Activated CD4-positive, alpha-beta T cell treated with anti-CD3 and anti-CD28 coated beads, Interleukin-2, Interleukin-6, amounts not matched to agents 100 ng/mL and 50 ng/mL, durations not matched to agents 16 hours and 8 hours (primary cell): ENCODE results near the gene HECA.
"Not testable (repeated sequence)": the region's sequence is repeated elsewhere in the genome, so short reads cannot be mapped to it uniquely, and the experiment has no call there.

Experiments
- DNase-seq: peaks from one replicate; pipeline ENCODE4 v3.0.0-alpha.2; 2020

HECA gene, protein sequence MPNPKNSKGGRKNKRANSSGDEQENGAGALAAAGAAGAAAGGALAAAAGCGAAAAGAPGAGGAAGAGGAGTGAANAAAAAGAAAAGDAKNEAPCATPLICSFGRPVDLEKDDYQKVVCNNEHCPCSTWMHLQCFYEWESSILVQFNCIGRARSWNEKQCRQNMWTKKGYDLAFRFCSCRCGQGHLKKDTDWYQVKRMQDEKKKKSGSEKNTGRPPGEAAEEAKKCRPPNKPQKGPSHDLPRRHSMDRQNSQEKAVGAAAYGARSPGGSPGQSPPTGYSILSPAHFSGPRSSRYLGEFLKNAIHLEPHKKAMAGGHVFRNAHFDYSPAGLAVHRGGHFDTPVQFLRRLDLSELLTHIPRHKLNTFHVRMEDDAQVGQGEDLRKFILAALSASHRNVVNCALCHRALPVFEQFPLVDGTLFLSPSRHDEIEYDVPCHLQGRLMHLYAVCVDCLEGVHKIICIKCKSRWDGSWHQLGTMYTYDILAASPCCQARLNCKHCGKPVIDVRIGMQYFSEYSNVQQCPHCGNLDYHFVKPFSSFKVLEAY

DNA sequence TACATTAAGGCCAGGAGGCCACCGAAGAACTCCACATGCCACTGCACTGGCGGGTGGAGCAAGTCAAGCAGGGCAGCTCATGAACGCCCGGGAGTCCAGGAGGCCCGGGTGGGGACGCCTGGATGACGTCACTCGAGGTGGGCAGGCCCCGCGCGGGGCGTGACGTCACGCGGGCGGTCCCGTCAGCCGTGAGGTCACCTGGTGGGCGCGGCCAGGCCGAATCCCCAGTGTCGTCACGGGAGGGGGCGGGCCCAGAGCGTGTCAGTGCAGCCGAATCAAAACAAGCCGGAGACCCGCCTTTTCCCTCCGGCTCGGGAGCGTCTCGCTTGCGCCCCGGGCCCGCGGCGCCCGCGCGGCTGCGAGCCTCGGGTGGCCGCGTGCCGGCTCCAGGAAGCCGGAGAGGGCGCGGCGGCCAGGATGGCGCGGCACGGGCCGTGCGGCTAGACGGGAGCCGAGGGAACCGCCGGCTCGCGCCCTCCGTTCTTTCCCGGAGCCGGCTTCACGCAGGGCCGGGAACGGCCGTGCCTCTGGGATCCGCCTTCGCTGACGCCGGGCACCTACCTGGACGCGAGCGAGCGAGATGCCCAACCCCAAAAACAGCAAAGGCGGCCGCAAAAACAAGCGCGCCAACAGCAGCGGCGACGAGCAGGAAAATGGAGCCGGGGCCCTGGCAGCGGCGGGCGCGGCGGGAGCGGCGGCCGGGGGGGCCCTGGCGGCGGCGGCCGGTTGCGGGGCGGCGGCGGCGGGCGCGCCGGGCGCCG lies at the start of gene HECA:
Gene HECA (plus strand): TSS at position 264 of the 761 bp plus-strand sequence. CDS start 317 bp downstream, at position 581.
- peak; percentile 99 for DNase-seq

DNA sequence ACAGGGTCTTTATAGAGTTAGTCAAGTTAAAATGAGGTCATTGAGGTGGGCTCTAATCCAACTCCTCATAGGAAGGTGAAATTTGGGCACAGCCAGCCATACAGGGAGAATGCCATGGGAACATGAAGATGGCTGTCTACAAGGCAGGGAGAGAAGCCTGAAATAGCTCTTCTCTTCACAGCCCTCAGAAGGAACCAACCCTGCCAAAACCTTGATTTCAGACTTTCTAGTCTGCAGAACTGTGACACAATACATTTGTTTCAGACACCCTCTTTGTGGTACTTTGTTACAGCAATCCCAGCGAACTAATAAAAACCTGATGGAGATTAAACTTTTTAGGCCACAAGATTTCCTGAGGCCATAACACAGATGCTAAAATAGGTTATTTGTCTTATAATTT lies 43.1 kb upstream of the HECA start:
- no peak for DNase-seq

DNA sequence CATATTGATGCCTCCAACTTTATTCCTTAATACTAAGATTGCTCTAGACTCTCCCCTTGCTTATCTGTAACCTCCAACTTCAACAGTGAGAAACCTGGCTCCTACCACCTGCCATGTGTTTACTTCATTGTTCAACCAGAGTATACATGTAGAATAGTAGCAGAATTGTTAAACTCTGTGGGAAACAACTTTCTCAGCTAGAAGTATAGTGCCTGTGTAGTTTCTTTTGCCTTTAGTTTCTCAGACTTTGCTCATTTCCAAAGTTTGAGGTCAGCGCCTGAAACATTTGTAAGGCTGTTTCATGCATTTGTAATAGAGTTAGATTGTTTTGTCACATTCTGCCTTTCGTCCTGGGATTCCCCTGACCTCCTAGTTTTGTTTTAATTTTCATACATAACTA lies 34.9 kb upstream of the HECA start:
- DNase-seq: peak; percentile 73

DNA sequence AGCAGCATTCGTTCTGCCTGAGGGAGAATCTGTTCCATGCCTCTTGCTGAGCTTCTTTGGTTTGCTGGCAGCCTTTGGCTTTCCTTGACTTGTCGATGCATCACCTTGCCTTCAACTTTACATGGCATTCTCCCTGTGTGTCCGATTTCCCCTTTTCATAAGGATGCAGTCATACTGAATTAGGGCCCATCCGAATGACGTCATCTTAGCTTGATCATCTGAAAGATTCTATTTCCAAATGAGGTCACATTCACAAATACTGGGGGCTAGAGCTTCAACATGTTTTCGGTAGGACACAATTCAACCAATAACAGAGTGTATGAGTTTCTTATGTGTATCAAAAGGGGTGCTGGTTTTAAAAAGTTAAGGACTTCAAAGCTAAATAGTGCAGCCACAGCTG lies 27.8 kb upstream of the HECA start:
- no peak for DNase-seq

DNA sequence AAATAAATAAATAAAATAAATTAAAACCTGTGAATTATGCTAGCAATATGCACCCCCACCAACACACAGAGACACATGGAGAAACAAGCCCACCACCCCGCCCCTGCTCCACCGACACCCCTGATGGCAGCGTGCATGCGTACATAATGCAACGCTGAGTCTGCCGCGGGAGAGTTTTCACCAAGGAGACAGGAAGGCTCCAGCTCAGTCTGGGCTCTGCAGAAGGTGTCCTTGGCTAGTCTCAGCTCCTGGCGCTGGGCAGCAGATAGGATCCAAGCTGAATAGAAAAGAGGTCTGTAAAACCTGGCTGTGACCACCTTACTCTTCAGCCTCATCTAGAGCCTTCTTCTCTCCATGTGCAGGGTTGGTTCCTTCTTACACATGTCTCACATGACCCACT lies 26.5 kb upstream of the HECA start:
- no peak for DNase-seq

DNA sequence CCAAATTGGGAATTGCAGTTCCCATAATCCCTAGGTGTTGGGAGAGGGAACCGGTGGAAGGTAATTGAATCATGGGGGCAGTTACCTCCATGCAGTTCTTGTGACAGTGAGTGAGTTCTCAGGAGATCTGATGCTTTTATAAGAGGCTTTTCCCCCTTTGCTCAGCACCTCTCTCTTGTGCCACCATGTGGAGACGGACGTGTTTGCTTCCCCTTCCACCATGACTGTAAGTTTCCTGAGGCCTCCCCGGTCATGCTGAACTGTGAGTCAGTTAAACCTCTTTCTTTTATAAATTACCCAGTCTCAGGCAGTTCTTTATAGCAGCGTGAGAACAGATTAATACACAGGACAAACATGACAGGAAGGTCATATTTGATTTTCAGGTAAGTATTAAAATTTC lies 25.3 kb upstream of the HECA start:
- peak; percentile 37 for DNase-seq

DNA sequence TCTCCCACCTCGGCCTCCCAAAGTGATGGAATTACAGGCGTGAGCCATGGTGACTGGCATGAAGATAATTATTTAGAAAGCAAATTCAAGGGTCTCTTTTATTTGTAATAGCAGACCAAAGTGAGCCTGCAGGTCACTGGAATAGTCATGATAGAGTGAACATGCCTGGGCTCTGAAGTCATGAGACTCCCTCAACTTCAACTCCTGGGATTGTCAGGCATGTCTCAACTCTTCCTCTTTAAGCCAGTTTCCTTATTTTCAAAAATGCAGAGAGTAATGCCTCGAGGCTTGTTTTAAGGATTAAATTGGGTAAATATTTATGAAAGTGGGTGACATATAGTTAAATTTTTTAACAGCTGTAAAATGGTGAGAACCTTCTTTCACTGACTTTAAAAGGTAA lies 22.7 kb upstream of the HECA start:
- DNase-seq: no peak

DNA sequence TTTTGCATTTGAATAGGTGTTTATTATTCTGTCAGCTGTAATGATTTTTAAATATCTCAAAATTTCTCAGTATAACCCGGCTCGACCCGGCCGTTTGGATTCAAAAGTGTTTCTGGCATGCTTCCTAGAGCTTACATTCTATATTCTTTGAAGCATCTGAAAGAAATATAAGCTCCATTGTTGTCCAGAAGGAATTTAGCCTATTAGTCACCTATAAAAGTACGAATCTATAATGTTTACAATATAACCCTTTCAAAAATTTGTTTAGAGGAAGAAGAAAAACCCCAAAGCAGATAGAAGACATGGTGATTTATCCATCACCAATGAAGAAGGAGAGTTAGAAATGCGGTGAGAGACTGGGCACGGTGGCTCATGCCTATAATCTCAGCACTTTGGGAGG lies 22.3 kb upstream of the HECA start:
- DNase-seq: no peak

DNA sequence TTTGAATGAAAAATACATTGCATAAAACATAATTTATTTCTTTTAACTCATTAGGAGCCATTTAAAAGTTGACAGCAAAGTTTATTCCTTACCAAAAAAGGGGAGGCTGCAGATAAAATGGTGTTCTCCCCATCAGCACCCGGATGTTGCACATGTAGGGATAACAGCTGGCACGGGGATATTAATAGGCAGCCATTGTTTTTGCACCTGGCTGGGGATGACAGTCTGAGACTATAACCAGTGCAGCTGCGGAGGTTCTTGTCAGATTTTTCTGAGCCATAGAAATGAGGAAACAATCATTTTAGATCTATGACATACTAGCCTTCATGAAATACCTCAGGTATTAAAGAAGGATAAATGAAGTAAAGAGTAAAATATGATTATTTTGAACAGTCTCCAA lies 20.1 kb upstream of the HECA start:
- DNase-seq: no peak

DNA sequence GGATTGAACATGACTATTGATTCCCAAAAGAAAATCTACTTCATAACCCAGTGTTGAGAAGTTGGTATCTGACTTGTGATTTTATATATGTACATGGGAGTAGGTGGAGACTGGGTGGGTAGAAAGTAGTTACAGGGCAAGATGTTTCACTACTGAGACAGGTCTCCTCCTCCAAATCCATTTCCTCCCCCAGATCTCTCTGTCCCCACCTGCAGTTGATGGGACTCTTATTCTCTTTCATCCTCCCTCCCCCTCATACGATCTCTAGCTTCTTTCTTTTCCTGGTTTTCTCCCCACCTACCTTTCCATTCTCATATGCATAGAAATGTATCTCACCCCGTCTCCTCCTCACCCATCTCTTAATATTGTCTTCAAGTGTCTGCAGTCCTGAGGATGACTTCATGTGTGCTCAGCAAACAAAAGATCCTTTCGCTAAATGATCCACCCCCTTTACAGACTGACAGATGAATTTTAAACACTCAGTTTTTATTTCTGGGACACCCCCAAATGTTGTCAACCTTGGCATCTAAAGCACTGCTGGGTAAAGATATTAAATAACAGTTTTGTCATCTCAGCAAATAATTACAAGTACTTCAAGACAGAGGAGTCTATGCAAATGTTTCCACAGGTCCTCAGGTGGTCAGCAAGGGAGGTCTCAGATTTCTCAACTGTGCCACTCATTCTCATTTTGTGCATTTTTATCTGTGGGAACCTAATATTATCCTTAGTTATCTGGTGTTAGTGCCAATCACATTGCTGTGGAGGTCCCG lies 18.7 kb upstream of the HECA start:
- no peak for DNase-seq

DNA sequence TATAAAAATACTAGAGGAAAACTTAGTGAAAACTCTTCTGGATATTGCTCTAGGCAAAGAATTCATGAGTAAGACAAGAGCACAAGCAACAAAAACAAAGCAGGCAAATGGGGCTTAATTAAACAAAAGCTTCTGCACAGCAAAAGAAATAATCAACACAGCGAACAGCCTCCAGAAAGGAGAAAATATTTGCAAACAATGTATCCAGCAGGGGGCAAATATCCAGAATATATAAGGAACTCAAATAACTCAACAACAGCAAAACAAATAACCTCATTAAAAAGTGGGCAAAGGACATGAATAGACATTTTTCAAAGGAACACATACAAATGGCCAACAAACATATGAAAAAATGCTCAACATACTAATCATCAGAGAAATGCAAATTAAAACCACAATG lies 17.1 kb upstream of the HECA start:
- no peak for DNase-seq

DNA sequence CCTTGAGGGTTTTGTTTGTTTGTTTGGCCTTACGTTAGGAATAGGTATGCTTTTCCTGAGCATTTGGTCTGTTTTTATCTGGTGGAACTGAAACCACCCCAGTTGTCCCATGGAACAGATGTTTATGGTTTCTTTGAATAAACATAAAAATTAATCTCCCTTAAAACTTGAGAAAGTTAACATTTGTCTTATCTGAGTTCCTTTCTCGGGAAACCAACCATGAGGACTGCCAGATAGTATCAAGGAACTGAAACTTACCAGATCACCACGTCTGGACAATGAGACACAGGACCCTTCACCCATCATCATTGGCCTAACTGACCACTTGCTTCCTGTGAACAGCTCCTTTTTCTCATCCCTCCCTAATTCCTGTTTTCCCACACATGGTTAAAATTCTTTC lies 15.3 kb upstream of the HECA start:
- DNase-seq: no peak

DNA sequence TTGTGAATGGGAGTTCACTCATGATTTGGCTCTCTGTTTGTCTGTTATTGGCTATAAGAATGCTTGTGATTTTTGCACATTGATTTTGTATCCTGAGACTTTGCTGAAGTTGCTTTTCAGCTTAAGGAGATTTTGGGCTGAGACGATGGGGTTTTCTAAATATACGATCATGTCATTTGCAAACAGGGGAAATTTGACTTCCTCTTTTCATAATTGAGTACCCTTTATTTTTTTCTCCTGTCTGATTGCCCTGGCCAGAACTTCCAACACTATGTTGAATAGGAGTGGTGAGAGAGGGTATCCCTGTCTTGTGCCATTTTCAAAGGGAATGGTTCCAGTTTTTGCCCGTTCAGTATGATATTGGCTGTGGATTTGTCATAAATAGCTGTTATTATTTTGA lies 12.1 kb upstream of the HECA start:
- not testable (repeated sequence) for DNase-seq

DNA sequence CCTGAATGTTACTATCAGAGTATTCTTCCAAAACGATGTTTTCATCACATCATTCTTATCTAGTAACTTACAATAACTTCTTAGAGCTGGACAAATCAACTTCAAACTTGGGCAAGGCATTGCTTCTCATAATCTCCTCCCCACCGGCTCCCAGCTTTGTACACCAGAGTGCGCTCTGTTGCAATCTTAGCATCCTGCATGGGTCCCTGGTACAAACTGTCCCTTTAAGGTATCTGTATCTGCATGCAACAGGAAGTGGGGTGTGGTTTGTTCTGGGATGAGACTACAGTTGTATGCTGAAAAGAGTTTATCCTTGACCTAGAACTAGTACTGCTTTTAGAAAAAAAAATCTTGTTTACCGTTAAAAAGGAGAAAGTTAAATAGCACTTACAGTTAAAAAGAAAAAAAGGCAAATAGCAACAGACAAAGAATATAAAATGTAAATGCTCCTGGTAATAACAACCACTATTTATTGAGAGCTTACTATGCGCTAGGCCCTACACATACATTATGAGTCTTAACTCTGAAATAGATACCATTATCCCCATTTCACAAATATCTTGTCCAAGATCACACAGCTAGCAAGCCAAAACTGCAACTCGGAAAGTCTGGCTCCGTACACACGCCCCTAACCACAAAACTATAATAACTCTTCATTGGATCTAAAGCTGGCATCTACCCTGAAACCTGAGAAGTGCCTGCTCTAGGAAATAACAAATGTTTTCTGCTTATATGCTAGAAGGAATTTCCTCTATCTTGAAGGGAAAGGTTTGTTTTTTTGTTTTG lies 9.8 kb upstream of the HECA start:
- peak; percentile 94 for DNase-seq

DNA sequence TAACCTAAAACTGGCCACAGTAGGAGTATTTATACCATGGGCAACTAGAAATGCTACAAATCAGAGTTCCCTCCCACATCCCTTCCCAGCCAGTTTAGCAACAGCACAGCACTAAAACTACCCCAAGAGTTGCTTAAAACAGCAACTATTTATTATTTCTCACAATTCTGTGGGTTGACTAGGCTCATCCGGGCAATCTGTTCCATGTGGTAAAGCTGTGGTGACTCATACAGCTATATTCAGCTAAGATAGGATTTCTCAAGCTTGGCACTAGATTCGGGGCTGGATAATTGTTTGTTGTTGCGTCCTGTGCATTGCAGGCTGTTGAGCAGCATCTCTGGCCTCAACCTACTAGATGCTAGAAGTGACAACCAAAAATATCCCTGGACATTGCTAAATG lies 8.6 kb upstream of the HECA start:
- DNase-seq: peak; percentile 79

DNA sequence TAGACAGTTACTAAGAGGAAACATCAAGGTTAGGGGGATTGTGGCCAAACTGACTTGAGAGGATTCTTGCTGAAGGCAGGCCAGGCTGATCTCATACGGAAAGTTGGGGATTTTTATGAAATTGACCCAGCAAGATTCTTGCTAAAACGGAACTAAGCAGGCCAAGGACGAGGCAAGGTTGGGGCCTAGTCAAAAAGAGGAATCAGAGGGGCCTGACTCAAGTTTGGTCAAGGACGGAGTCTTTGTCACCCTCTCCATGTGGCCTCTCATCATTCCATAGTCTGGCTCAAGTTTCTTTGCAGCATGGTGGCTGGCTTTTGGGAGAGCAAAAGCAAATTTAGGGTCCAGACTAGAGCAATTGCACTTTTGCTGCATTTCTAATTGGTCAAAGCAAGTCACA lies 7.9 kb upstream of the HECA start:
- DNase-seq: no peak

DNA sequence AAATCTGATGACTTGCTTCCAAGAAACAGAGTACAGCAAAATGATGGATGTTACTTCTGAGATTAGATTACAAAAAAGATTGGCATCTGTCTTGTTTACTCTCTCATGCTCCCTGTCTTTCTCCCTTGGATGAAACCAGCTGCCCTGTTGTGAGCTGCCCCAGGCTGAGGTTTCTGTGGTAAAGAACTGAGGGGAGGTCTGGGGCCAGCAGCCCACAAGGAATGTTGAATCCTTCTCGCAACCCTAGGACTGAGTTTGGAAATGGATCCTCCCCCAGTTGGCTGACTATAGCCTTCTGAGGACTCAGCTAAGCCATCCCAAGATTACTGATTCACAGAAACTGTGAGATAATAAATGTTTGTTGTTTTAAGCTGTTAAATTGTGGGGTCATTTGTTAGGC lies 5.6 kb upstream of the HECA start:
- no peak for DNase-seq

DNA sequence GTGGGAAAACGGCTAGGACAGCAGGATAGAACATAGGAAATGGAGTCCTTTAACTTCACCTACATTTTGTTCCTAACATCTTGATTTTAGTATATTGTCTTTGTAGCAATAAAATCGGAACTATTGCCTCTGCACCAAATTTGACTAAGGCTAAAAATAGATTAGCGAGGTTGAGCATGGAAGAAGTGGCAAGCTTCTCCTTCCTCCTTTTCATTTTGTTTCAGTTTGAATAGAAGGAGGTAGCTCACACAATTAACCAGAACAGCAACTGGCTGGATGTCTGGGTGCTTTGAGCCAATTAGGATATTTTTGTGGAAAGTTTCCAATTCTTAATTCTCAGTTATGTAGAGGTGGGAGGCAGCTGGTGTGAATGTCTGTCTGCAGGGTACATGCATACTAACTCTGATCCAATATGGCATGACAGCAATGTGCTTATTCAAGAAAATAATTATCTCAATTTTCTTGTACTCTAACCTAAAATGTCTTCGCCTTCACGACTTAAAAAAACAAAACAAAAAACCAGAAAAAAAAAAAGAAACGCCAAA lies 3.1 kb upstream of the HECA start:
- DNase-seq: no peak

DNA sequence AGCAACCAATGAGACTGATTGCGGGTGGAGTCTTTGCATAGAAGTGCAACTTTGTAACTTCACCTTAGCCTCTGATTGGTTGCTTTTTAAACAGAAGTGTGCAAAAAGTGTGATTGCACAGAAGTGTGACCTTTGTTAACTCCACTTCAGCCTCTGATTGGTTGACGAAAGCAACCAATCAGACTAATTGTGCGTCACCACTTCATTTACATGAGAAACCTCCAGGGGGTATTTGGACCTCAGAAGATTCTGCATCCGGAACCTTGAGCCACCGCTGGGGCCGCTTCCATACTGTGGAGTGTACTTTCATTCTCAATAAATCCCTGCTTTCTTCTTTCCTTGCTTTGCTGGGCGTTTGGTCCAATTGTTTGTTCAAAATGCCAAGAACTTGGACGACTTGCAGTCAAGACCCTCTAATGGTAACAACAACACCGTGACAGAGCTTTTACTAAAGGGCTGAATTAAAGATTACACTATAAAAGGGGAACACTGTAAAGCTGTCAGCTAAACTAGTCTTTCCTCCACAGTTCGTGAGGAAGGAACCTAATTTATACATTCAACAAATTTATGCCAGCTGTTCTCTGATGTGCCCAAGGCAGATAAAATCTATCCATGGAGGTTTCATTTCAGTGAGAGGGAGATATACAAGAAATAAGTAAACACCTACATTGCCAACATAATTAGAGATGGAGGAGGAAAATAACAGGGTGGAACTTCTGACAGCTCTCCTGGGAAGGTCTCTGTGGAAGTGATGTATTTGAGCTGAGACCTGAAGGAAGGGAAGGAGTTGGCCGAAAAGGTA lies 1.4 kb upstream of the HECA start:
- DNase-seq: no peak

DNA sequence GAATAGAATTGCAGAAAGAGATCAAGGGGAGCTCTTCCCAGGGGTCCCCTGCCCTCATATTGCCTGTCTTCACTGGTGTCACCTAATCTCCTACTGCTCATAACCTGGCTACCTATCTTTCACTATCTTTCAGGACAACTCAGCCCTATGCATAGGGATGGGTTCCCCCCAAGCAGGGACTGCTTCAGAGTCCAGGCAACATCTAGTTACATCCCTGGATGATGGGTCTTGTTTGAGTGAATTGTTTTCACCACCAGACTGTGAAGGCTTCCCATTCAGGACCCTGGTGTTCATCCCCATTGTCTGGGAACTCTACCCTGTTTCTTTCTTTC lies 850 bp upstream of the HECA start:
- no peak for DNase-seq
